ENCODE data around the gene RBP3. TPM values are rescaled to one million over a fixed set of nuclear protein-coding genes. Genes with fewer than 3 reads are reported as not detected.
A peak's percentile ranks its signal among the peaks of the same experiment; 100 is the strongest.
"Not testable (repeated sequence)": the region's sequence is repeated elsewhere in the genome, so short reads cannot be mapped to it uniquely, and the experiment has no call there.

The RBP3 gene
- total RNA-seq, 1 experiment from 2014 or later = not detected

GRCh38 chr10:47372726-47373125, 24.6 kb downstream of the RBP3 start:
- no peak for DNase-seq (ENCODE audit: low spot score)

GRCh38 chr10:47374611-47375536, 26.7 kb downstream of the RBP3 start:
- no peak for DNase-seq (ENCODE audit: low spot score)

- DNase-seq (ENCODE audit: low spot score) = no peak
Measured at GRCh38 chr10:47376522-47377220, 28.5 kb downstream of the RBP3 start.

- no peak for DNase-seq (ENCODE audit: low spot score)
Measured at GRCh38 chr10:47378183-47378510, 30.0 kb downstream of the RBP3 start.

- no peak for DNase-seq (ENCODE audit: low spot score)
Measured at GRCh38 chr10:47378606-47379444, 30.7 kb downstream of the RBP3 start.

- no peak for DNase-seq (ENCODE audit: low spot score)
Measured at GRCh38 chr10:47379445-47379785, 31.3 kb downstream of the RBP3 start.

- DNase-seq (ENCODE audit: low spot score) = no peak
Measured at GRCh38 chr10:47379901-47380300, 31.7 kb downstream of the RBP3 start.

- DNase-seq (ENCODE audit: low spot score) = no peak
Measured at GRCh38 chr10:47380341-47381102, 32.4 kb downstream of the RBP3 start.

GRCh38 chr10:47381103-47381395, 32.9 kb downstream of the RBP3 start:
- no peak for DNase-seq (ENCODE audit: low spot score)

GRCh38 chr10:47381427-47382379, 33.5 kb downstream of the RBP3 start:
- DNase-seq (ENCODE audit: low spot score) = no peak

GRCh38 chr10:47383261-47384147, 35.3 kb downstream of the RBP3 start:
- DNase-seq (ENCODE audit: low spot score) = no peak

- peak; percentile 79 for DNase-seq (ENCODE audit: low spot score)
Measured at GRCh38 chr10:47384148-47384921, 36.2 kb downstream of the RBP3 start, which contains the start of gene ZNF488. TSS of gene ZNF488 (minus strand) at chr10:47384293. CDS start at chr10:47368829, 15,464 bp downstream.

- DNase-seq (ENCODE audit: low spot score) = not testable (repeated sequence)
Measured at GRCh38 chr10:47386104-47386503, 37.9 kb downstream of the RBP3 start.

GRCh38 chr10:47388879-47389278, 40.7 kb downstream of the RBP3 start:
- no peak for DNase-seq (ENCODE audit: low spot score)

GRCh38 chr10:47389619-47390018, 41.5 kb downstream of the RBP3 start:
- DNase-seq (ENCODE audit: low spot score) = no peak

GRCh38 chr10:47396311-47396717, 48.2 kb downstream of the RBP3 start:
- no peak for DNase-seq (ENCODE audit: low spot score)

GRCh38 chr10:47397256-47397655, 49.1 kb downstream of the RBP3 start:
- no peak for DNase-seq (ENCODE audit: low spot score)

- DNase-seq (ENCODE audit: low spot score) = no peak
Measured at GRCh38 chr10:47400251-47400650, 52.1 kb downstream of the RBP3 start.

GRCh38 chr10:47400786-47401185, 52.6 kb downstream of the RBP3 start:
- no peak for DNase-seq (ENCODE audit: low spot score)

Measured in A172 (cell line).